ENCODE results near the gene PARD3.

GRCh38 chr10:34558093-34558583 lies 257.0 kb downstream of the PARD3 start:
- TF ChIP-seq POLR2A (IDR thresholded peaks at IDR 0.05) (no peak), CTCF (IDR thresholded peaks at IDR 0.05) (no peak)
